ENCODE data around the gene ARL14EP. TPM values are rescaled to one million over a fixed set of nuclear protein-coding genes. Genes with fewer than 3 reads are reported as not detected.

ARL14EP gene
- total RNA-seq, 1 experiment from 2014 or later, result 15.3 TPM

GRCh38 chr11:30285416-30286121, 37.3 kb upstream of the ARL14EP start (continued):
- TF ChIP-seq, protein P1, sequence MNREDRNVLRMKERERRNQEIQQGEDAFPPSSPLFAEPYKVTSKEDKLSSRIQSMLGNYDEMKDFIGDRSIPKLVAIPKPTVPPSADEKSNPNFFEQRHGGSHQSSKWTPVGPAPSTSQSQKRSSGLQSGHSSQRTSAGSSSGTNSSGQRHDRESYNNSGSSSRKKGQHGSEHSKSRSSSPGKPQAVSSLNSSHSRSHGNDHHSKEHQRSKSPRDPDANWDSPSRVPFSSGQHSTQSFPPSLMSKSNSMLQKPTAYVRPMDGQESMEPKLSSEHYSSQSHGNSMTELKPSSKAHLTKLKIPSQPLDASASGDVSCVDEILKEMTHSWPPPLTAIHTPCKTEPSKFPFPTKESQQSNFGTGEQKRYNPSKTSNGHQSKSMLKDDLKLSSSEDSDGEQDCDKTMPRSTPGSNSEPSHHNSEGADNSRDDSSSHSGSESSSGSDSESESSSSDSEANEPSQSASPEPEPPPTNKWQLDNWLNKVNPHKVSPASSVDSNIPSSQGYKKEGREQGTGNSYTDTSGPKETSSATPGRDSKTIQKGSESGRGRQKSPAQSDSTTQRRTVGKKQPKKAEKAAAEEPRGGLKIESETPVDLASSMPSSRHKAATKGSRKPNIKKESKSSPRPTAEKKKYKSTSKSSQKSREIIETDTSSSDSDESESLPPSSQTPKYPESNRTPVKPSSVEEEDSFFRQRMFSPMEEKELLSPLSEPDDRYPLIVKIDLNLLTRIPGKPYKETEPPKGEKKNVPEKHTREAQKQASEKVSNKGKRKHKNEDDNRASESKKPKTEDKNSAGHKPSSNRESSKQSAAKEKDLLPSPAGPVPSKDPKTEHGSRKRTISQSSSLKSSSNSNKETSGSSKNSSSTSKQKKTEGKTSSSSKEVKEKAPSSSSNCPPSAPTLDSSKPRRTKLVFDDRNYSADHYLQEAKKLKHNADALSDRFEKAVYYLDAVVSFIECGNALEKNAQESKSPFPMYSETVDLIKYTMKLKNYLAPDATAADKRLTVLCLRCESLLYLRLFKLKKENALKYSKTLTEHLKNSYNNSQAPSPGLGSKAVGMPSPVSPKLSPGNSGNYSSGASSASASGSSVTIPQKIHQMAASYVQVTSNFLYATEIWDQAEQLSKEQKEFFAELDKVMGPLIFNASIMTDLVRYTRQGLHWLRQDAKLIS (CRISPR knock-in tag; IDR thresholded peaks at IDR 0.05; ENCODE audit: borderline replicate concordance), result no peak

GRCh38 chr11:30291331-30291730, 31.6 kb upstream of the ARL14EP start:
- Mint-ChIP-seq H3K27ac (no peak overlapping the region), H3K4me3 (no peak overlapping the region), H3K27me3 (ENCODE audit: low read depth) (peaks cover 3% of the 10 kb centered on the region; the same call in 1 of the 2 replicates), H3K4me1 (no peaks in the 10 kb centered on the region), H3K36me3 (no peaks in the 10 kb centered on the region), H3K9me3 (no peaks in the 10 kb centered on the region)
- CTCF ChIA-PET, result no interaction called here
- no peak for TF ChIP-seq ZNF671 (CRISPR knock-in tag; IDR thresholded peaks at IDR 0.05)
- TF ChIP-seq NFE2L1 (CRISPR knock-in tag; IDR thresholded peaks at IDR 0.05), result no peak
- TF ChIP-seq ZNF232 (CRISPR knock-in tag; IDR thresholded peaks at IDR 0.05), result no peak
- TF ChIP-seq ZNF423 (CRISPR knock-in tag; IDR thresholded peaks at IDR 0.05), result no peak
- TF ChIP-seq, protein P2, sequence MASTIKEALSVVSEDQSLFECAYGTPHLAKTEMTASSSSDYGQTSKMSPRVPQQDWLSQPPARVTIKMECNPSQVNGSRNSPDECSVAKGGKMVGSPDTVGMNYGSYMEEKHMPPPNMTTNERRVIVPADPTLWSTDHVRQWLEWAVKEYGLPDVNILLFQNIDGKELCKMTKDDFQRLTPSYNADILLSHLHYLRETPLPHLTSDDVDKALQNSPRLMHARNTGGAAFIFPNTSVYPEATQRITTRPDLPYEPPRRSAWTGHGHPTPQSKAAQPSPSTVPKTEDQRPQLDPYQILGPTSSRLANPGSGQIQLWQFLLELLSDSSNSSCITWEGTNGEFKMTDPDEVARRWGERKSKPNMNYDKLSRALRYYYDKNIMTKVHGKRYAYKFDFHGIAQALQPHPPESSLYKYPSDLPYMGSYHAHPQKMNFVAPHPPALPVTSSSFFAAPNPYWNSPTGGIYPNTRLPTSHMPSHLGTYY (CRISPR knock-in tag; IDR thresholded peaks at IDR 0.05), result no peak
- no peak for TF ChIP-seq GABPB1 (CRISPR knock-in tag; IDR thresholded peaks at IDR 0.05)
- TF ChIP-seq HMGXB4 (CRISPR knock-in tag; IDR thresholded peaks at IDR 0.05), result no peak
- TF ChIP-seq MAX (CRISPR knock-in tag; IDR thresholded peaks at IDR 0.05), result no peak
- TF ChIP-seq SP1 (CRISPR knock-in tag; conservative IDR thresholded peaks at IDR 0.05), result no peak
- TF ChIP-seq ZNF396 (CRISPR knock-in tag; IDR thresholded peaks at IDR 0.05; ENCODE audit: borderline replicate concordance), result no peak
- TF ChIP-seq ZNF317 (CRISPR knock-in tag; IDR thresholded peaks at IDR 0.05; ENCODE audit: borderline replicate concordance, low read depth), result no peak
- no peak for TF ChIP-seq IRF2 (CRISPR knock-in tag; IDR thresholded peaks at IDR 0.05; ENCODE audit: borderline replicate concordance, low read depth)
- no peak for TF ChIP-seq E2F1 (CRISPR knock-in tag; IDR thresholded peaks at IDR 0.05)
- TF ChIP-seq, protein P3, sequence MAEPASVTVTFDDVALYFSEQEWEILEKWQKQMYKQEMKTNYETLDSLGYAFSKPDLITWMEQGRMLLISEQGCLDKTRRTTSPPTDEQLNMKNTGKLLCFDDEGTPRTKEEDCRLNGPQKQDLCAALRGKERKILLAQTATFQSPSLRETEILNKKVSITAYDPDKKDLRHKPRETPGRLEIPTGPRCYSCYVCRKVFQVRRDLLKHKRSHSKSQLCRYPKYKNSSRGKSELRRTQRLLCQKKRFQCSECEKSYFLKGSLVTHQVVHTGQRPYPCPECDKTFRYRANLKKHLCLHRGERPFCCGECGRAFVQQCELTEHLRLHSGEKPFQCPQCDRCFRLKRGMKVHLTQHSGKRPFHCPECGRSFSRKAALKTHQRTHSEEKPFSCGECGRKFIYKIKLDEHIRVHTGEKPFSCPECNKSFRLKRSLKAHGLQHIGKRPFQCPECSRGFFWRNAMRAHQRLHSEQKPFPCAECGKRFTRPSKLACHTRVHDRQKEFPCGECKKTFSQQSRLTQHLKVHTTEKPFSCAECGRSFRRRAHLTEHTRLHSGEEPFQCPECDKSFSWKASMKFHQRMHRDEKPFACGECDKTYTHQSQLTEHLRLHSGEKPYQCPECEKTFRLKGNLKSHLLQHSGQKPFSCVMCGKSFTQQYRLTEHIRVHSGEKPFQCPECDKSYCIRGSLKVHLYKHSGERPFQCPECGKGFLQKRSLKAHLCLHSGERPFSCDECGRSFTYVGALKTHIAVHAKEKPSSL (CRISPR knock-in tag; conservative IDR thresholded peaks at IDR 0.05), result no peak
- no peak for TF ChIP-seq ARID4B (CRISPR knock-in tag; IDR thresholded peaks at IDR 0.05; ENCODE audit: borderline replicate concordance)
- no peak for TF ChIP-seq NFATC4 (CRISPR knock-in tag; IDR thresholded peaks at IDR 0.05)
- POLR2A ChIA-PET, result no interaction called here
- DNase-seq (ENCODE audit: low spot score) (no peak), ATAC-seq (no peak)

Measured in WTC11 (cell line).